Trophoblast cell (in vitro differentiated cells and primary cell): ENCODE measurements around the gene MSH2.

Source experiments
- DNase-seq, 2 donors: peaks; one replicate each; pipeline ENCODE4 v3.0.0-alpha.2; 2016
- H2AFZ ChIP-seq: 2 replicates; pipeline ENCODE4 v1.6.1; 2013; ENCODE audit warnings: low read length, moderate library complexity, mild to moderate bottlenecking; ENCODE audit not compliant: insufficient read depth, poor library complexity
- H2AK5ac ChIP-seq: 2 replicates; pipeline ENCODE4 v1.6.1; 2013; ENCODE audit warnings: mild to moderate bottlenecking, low read length
- H2BK120ac ChIP-seq: 2 replicates; pipeline ENCODE4 v1.6.1; 2013; ENCODE audit warnings: low read length, mild to moderate bottlenecking, moderate library complexity; ENCODE audit not compliant: insufficient read depth, poor library complexity
- H2BK12ac ChIP-seq: 2 replicates; pipeline ENCODE4 v1.6.1; 2013; ENCODE audit warnings: mild to moderate bottlenecking, low read length, moderate library complexity
- H2BK5ac ChIP-seq: 2 replicates; pipeline ENCODE4 v1.6.1; 2013; ENCODE audit warnings: low read length, low read depth, moderate library complexity, mild to moderate bottlenecking; ENCODE audit not compliant: poor library complexity
- H3K14ac ChIP-seq: 2 replicates; pipeline ENCODE4 v1.6.1; 2013; ENCODE audit warnings: mild to moderate bottlenecking, low read length
- H3K18ac ChIP-seq: 2 replicates; pipeline ENCODE4 v1.6.1; 2013; ENCODE audit warnings: mild to moderate bottlenecking, low read length
- H3K23ac ChIP-seq: 2 replicates; pipeline ENCODE4 v1.6.1; 2013; ENCODE audit warnings: low read length
- H3K27ac ChIP-seq: 2 replicates; pipeline ENCODE4 v1.5.1; 2013; ENCODE audit warnings: low read depth, mild to moderate bottlenecking, inconsistent platforms, low read length, moderate library complexity
- H3K27me3 ChIP-seq: 2 replicates; pipeline ENCODE4 v1.6.1; 2013; ENCODE audit warnings: inconsistent platforms, mild to moderate bottlenecking, low read length, moderate library complexity; ENCODE audit not compliant: insufficient read depth
- H3K36me3 ChIP-seq, 2 experiments: 1 replicate in 1 of 2; 2 replicates in 1 of 2; pipeline ENCODE4 v1.6.1; 2013; ENCODE audit warnings: low read length in 2 of 2, mild to moderate bottlenecking in 2 of 2, moderate library complexity in 1 of 2; ENCODE audit not compliant: insufficient read depth in 2 of 2, control insufficient read depth in 1 of 2
- H3K4ac ChIP-seq: 2 replicates; pipeline ENCODE4 v1.6.1; 2013; ENCODE audit warnings: low read depth, mild to moderate bottlenecking, low read length, moderate library complexity
- H3K4me1 ChIP-seq, 2 experiments: 1 replicate in 1 of 2; 2 replicates in 1 of 2; pipeline ENCODE4 v1.6.1; 2013; ENCODE audit warnings: low read length in 2 of 2, mild to moderate bottlenecking in 2 of 2, moderate library complexity in 1 of 2; ENCODE audit not compliant: insufficient read depth in 2 of 2, control insufficient read depth in 1 of 2
- H3K4me2 ChIP-seq: 2 replicates; pipeline ENCODE4 v1.6.1; 2013; ENCODE audit warnings: inconsistent platforms, mild to moderate bottlenecking, low read length, moderate library complexity
- H3K4me3 ChIP-seq: 2 replicates; pipeline ENCODE4 v1.5.1; 2013; ENCODE audit warnings: mild to moderate bottlenecking, low read depth, low read length, inconsistent platforms
- H3K79me1 ChIP-seq: one replicate; pipeline ENCODE4 v1.6.1; 2013; ENCODE audit warnings: low read length
- H3K79me2 ChIP-seq: 2 replicates; pipeline ENCODE4 v1.6.1; 2013; ENCODE audit warnings: low read length, mild to moderate bottlenecking; ENCODE audit not compliant: control insufficient read depth, insufficient read depth, poor library complexity
- H3K9ac ChIP-seq: 2 replicates; pipeline ENCODE4 v1.6.1; 2013; ENCODE audit warnings: mild to moderate bottlenecking, low read length
- H3K9me3 ChIP-seq: 2 replicates; pipeline ENCODE4 v1.6.1; 2013; ENCODE audit warnings: low read depth, mild to moderate bottlenecking, control low read depth, inconsistent platforms, low read length; ENCODE audit not compliant: insufficient read depth
- H4K12ac ChIP-seq: 2 replicates; pipeline ENCODE4 v1.6.1; 2013; ENCODE audit warnings: low read depth, mild to moderate bottlenecking, low read length, moderate library complexity
- H4K8ac ChIP-seq: 2 replicates; pipeline ENCODE4 v1.6.1; 2013; ENCODE audit warnings: low read depth, mild to moderate bottlenecking, low read length, moderate library complexity
- H4K91ac ChIP-seq: one replicate; pipeline ENCODE4 v1.6.1; 2013; ENCODE audit warnings: low read depth, mild to moderate bottlenecking, low read length, moderate library complexity
- WGBS: extraction: QIAGEN DNeasy Blood & Tissue Kit; methylation state at CpG from one replicate; pipeline ENCODE4 v1.1.7; 2013; ENCODE audit warnings: missing lambda C conversion rate; ENCODE audit not compliant: insufficient read length, insufficient coverage; ENCODE audit errors: extremely low coverage; 5-methylcytosine and 5-hydroxymethylcytosine counted together

The MSH2 gene

GRCh38 chr2:47521666-47522285 lies 118.8 kb downstream of the MSH2 start:
- Histone ChIP-seq H4K12ac (no peak overlapping the region), H3K4ac (no peak overlapping the region), H3K14ac (no peak overlapping the region), H3K79me1 (no peaks in the 10 kb centered on the region), H3K9me3 (peaks cover 2% of the 10 kb centered on the region), H2BK5ac (no peak overlapping the region), H2AK5ac (no peak overlapping the region), H4K8ac (no peak overlapping the region), H4K91ac (no peak overlapping the region), H3K4me2 (no peak overlapping the region), H2AFZ (no peak overlapping the region), H3K27ac (no peak overlapping the region), H3K18ac (no peak overlapping the region), H3K23ac (no peak overlapping the region), H2BK120ac (no peak overlapping the region), H3K79me2 (no peaks in the 10 kb centered on the region), H3K27me3 (no peaks in the 10 kb centered on the region), H3K36me3 (peaks cover 7 to 10% of the 10 kb centered on the region in 2 experiments), H2BK12ac (no peak overlapping the region), H3K4me1 (no peaks in the 10 kb centered on the region), H3K4me3 (no peak overlapping the region), H3K9ac (no peak overlapping the region)
- no CpG with 5 or more reads among the region's 22 CpGs for WGBS
- DNase-seq = no peak

GRCh38 chr2:47525167-47525566 lies 122.2 kb downstream of the MSH2 start:
- Histone ChIP-seq H3K27ac (no peak overlapping the region), H3K4ac (no peak overlapping the region), H3K36me3 (peaks cover 6 to 7% of the 10 kb centered on the region in 2 experiments), H3K27me3 (no peaks in the 10 kb centered on the region), H2BK5ac (no peak overlapping the region), H4K8ac (no peak overlapping the region), H2BK120ac (no peak overlapping the region), H3K79me1 (no peaks in the 10 kb centered on the region), H3K4me3 (no peak overlapping the region), H3K4me1 (no peaks in the 10 kb centered on the region), H2AK5ac (no peak overlapping the region), H3K14ac (no peak overlapping the region), H3K9ac (no peak overlapping the region), H3K23ac (no peak overlapping the region), H3K18ac (no peak overlapping the region), H4K91ac (no peak overlapping the region), H2BK12ac (no peak overlapping the region), H3K4me2 (no peak overlapping the region), H4K12ac (no peak overlapping the region), H2AFZ (no peak overlapping the region), H3K9me3 (peaks cover 3% of the 10 kb centered on the region), H3K79me2 (no peaks in the 10 kb centered on the region)
- no CpG with 5 or more reads among the region's 4 CpGs for WGBS
- DNase-seq = no peak

DNA sequence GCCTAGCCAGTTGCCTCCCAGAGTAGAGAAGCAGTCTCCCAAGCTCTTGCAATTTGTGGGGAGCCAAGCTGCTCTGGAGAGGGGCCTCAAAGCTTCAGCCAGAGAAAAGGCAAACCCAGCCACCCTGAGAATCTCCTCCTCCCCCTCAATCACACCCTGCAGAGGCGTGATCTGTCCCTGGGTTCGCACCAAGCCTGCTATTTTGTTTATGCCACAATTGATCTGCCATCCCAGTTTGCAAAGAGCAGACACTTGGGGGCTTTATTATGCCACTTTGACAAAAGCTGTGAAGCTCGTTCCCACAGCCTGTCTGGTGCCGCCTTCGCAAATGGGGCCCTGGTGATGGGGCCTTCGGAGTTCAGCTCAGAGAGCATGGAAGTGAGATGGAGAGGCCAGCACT lies 125.5 kb downstream of the MSH2 start:
- H2AFZ ChIP-seq = no peak overlapping the region
- H2BK12ac ChIP-seq = no peak overlapping the region
- no peaks in the 10 kb centered on the region for H3K36me3 ChIP-seq
- H3K4me3 ChIP-seq = no peak overlapping the region
- H3K9ac ChIP-seq = no peak overlapping the region
- no peak overlapping the region for H2BK5ac ChIP-seq
- no peak overlapping the region for H4K12ac ChIP-seq
- H2AK5ac ChIP-seq = no peak overlapping the region
- no peak for DNase-seq
- no peaks in the 10 kb centered on the region for H3K79me1 ChIP-seq
- peaks cover 5% of the 10 kb centered on the region for H3K9me3 ChIP-seq
- no peak overlapping the region for H3K23ac ChIP-seq
- H2BK120ac ChIP-seq = no peak overlapping the region
- H3K14ac ChIP-seq = no peak overlapping the region
- peaks cover 0 to 2% of the 10 kb centered on the region in 2 experiments for H3K4me1 ChIP-seq
- H3K4me2 ChIP-seq = no peak overlapping the region
- no CpG with 5 or more reads among the region's 6 CpGs for WGBS
- H3K18ac ChIP-seq = no peak overlapping the region
- H3K27ac ChIP-seq = no peak overlapping the region
- no peak overlapping the region for H4K8ac ChIP-seq
- H3K27me3 ChIP-seq = no peaks in the 10 kb centered on the region
- H3K4ac ChIP-seq = no peak overlapping the region
- H4K91ac ChIP-seq = no peak overlapping the region
- no peaks in the 10 kb centered on the region for H3K79me2 ChIP-seq

- Histone ChIP-seq H2BK120ac (no peak overlapping the region), H3K4me3 (no peak overlapping the region), H2AFZ (no peak overlapping the region), H3K79me1 (no peaks in the 10 kb centered on the region), H4K91ac (no peak overlapping the region), H3K14ac (no peak overlapping the region), H4K8ac (no peak overlapping the region), H3K27me3 (no peaks in the 10 kb centered on the region), H2AK5ac (no peak overlapping the region), H3K23ac (no peak overlapping the region), H3K79me2 (no peaks in the 10 kb centered on the region), H3K18ac (no peak overlapping the region), H3K4me2 (no peak overlapping the region), H3K9ac (no peak overlapping the region), H2BK5ac (no peak overlapping the region), H3K4ac (no peak overlapping the region), H3K9me3 (peaks cover 5% of the 10 kb centered on the region), H3K27ac (no peak overlapping the region), H3K36me3 (no peaks in the 10 kb centered on the region), H4K12ac (no peak overlapping the region), H2BK12ac (no peak overlapping the region), H3K4me1 (peaks cover 0 to 2% of the 10 kb centered on the region in 2 experiments)
- no peak for DNase-seq
- WGBS = no CpG with 5 or more reads among the region's 6 CpGs
Observed at GRCh38 chr2:47528874-47529273, 125.9 kb downstream of the MSH2 start.
